Measurements from ENCODE around the gene TRAPPC10. TPM values are rescaled to one million over a fixed set of nuclear protein-coding genes. Genes with fewer than 3 reads are reported as not detected.

The TRAPPC10 gene
- total RNA-seq, 1 experiment from 2014 or later: 31.5 TPM

DNA sequence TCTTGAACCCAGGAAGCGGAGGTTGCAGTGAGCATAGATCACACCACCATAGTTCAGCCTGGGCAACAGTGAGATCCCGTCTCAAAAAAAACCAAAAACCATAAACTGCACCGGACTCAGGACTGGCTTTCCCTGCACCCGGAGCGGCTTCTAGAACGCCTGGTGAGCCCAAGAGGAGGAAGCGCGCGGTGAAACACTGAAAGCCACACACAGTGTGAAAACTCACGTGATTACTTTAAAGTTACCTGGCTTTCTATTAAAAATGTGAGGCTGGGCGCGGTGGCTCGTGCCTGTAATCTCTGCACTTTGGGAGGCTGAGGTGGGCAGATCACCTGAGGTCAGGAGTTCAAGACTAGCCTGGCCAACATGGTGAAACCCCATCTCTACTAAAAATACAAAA, 7.0 kb upstream of the TRAPPC10 start:
- ChIA-PET CTCF (no interaction called here), POLR2A (no interaction called here)

DNA sequence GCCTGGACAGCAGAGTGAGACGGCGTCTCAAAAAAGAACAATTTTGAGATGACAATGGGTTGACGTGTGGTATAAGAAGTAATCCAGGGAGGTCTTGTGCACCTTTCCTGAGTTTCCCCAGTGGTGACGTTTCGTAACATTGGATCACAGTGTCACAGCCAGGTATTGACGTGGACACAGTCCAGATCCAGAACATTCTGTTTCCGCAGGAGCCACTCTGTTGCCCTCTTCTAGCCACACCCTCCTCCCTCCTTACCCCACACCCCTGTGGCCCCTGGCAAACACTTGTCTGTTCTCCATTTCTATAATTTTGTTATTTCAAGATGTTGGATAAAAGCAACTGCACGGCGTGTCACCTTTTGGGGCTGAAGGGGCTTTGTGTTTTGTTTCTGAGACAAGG, 6.5 kb upstream of the TRAPPC10 start:
- ATAC-seq (no peak), DNase-seq (ENCODE audit: low read depth, low spot score) (no peak)
- H3K4me1 ChIP-seq (ENCODE audit: control insufficient read depth in 1 of 2, insufficient read depth in 2 of 2, low read length in 2 of 2): peaks cover under 1 to 4% of the 10 kb centered on the region in 2 experiments
- ChIA-PET CTCF (no interaction called here), POLR2A (no interaction called here), RAD21 (ENCODE audit: low non-redundant PET in 1 of 2, low total read pairs in 2 of 2, uncharacterized antibody in 2 of 2, unreplicated experiment in 2 of 2) (no interaction called here)
- H3K79me2 ChIP-seq (ENCODE audit: insufficient read depth, low read length): no peaks in the 10 kb centered on the region
- no peaks in the 10 kb centered on the region for H3K9me2 ChIP-seq (ENCODE audit: insufficient read depth)
- no peaks in the 10 kb centered on the region for H3K36me3 ChIP-seq (ENCODE audit: control insufficient read depth in 1 of 2, insufficient read depth in 2 of 2, low read length in 2 of 2)
- no peaks in the 10 kb centered on the region for H4K20me1 ChIP-seq (ENCODE audit: insufficient read depth)
- H3K27ac ChIP-seq (ENCODE audit: low read depth, low read length): no peak overlapping the region
- no peaks in the 10 kb centered on the region for H3K9me3 ChIP-seq (ENCODE audit: control insufficient read depth in 1 of 2, insufficient read depth in 1 of 2, low read depth in 1 of 2, low read length in 2 of 2)
- H3K4me3 ChIP-seq (replicated peaks in 1 of 2; ENCODE audit: low read depth in 1 of 2, low read length in 2 of 2): no peak overlapping the region
- TF ChIP-seq, protein P1, sequence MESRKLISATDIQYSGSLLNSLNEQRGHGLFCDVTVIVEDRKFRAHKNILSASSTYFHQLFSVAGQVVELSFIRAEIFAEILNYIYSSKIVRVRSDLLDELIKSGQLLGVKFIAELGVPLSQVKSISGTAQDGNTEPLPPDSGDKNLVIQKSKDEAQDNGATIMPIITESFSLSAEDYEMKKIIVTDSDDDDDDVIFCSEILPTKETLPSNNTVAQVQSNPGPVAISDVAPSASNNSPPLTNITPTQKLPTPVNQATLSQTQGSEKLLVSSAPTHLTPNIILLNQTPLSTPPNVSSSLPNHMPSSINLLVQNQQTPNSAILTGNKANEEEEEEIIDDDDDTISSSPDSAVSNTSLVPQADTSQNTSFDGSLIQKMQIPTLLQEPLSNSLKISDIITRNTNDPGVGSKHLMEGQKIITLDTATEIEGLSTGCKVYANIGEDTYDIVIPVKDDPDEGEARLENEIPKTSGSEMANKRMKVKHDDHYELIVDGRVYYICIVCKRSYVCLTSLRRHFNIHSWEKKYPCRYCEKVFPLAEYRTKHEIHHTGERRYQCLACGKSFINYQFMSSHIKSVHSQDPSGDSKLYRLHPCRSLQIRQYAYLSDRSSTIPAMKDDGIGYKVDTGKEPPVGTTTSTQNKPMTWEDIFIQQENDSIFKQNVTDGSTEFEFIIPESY (IDR thresholded peaks at IDR 0.05; ENCODE audit: extremely low read depth, insufficient replicate concordance, low read length): no peak
- TF ChIP-seq SRF (IDR thresholded peaks at IDR 0.05; ENCODE audit: low read depth): no peak
- TF ChIP-seq, protein P2, sequence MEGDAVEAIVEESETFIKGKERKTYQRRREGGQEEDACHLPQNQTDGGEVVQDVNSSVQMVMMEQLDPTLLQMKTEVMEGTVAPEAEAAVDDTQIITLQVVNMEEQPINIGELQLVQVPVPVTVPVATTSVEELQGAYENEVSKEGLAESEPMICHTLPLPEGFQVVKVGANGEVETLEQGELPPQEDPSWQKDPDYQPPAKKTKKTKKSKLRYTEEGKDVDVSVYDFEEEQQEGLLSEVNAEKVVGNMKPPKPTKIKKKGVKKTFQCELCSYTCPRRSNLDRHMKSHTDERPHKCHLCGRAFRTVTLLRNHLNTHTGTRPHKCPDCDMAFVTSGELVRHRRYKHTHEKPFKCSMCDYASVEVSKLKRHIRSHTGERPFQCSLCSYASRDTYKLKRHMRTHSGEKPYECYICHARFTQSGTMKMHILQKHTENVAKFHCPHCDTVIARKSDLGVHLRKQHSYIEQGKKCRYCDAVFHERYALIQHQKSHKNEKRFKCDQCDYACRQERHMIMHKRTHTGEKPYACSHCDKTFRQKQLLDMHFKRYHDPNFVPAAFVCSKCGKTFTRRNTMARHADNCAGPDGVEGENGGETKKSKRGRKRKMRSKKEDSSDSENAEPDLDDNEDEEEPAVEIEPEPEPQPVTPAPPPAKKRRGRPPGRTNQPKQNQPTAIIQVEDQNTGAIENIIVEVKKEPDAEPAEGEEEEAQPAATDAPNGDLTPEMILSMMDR (IDR thresholded peaks at IDR 0.05 in 2 of 3, conservative IDR thresholded peaks at IDR 0.05 in 1 of 3; ENCODE audit: borderline replicate concordance in 1 of 3, insufficient read depth in 1 of 3, low read depth in 2 of 3, low read length in 2 of 3): no peak
- no peaks in the 10 kb centered on the region for H3K27me3 ChIP-seq (ENCODE audit: insufficient read depth, low read length)
- intact Hi-C loops (cut with micrococcal nuclease): loop anchor here (10.0 kb wide), 1 partner anchor 61 kb away; no protein-coding TSS in a partner anchor
- H3K4me2 ChIP-seq (ENCODE audit: low read length): no peak overlapping the region
- H3K9ac ChIP-seq (ENCODE audit: low read length): no peak overlapping the region
- BruUV-seq (replicated peaks): no TSS peak
- H2AFZ ChIP-seq (ENCODE audit: low read depth, low read length, poor library complexity, severe bottlenecking): no peak overlapping the region

More for the DNA sequence above, 7.0 kb upstream of the TRAPPC10 start:
- no peak for TF ChIP-seq ZFX (IDR thresholded peaks at IDR 0.05)
- TF ChIP-seq JUND (IDR thresholded peaks at IDR 0.05): no peak
- no peak overlapping the region for H3K4me3 ChIP-seq (replicated peaks in 1 of 2; ENCODE audit: low read depth in 1 of 2, low read length in 2 of 2)
- no peak for ATAC-seq
- no peak overlapping the region for H2AFZ ChIP-seq (ENCODE audit: low read depth, low read length, poor library complexity, severe bottlenecking)
- no peaks in the 10 kb centered on the region for H3K4me1 ChIP-seq (ENCODE audit: control insufficient read depth in 1 of 2, insufficient read depth in 2 of 2, low read length in 2 of 2)
- RAD21 ChIA-PET (ENCODE audit: low non-redundant PET in 1 of 2, low total read pairs in 2 of 2, uncharacterized antibody in 2 of 2, unreplicated experiment in 2 of 2): no interaction called here
- intact Hi-C loops (cut with micrococcal nuclease): loop anchor here (10.0 kb wide), 1 partner anchor 60 kb away; no protein-coding TSS in a partner anchor
- H3K9me3 ChIP-seq (ENCODE audit: control insufficient read depth in 1 of 2, insufficient read depth in 1 of 2, low read depth in 1 of 2, low read length in 2 of 2): no peaks in the 10 kb centered on the region
- H3K9me2 ChIP-seq (ENCODE audit: insufficient read depth): no peaks in the 10 kb centered on the region
- H3K27me3 ChIP-seq (ENCODE audit: insufficient read depth, low read length): no peaks in the 10 kb centered on the region
- H3K9ac ChIP-seq (ENCODE audit: low read length): no peak overlapping the region
- no TSS peak for BruUV-seq (replicated peaks)
- H3K27ac ChIP-seq (ENCODE audit: low read depth, low read length): no peak overlapping the region
- H4K20me1 ChIP-seq (ENCODE audit: insufficient read depth): no peaks in the 10 kb centered on the region
- no peak overlapping the region for H3K4me2 ChIP-seq (ENCODE audit: low read length)
- no peaks in the 10 kb centered on the region for H3K79me2 ChIP-seq (ENCODE audit: insufficient read depth, low read length)
- DNase-seq (ENCODE audit: low read depth, low spot score): no peak
- no peaks in the 10 kb centered on the region for H3K36me3 ChIP-seq (ENCODE audit: control insufficient read depth in 1 of 2, insufficient read depth in 2 of 2, low read length in 2 of 2)
